Loucy (cell line): ENCODE data around the gene SAFB2.

Experiments used
- H2AFZ ChIP-seq: fragments of 200-600 bp; sonication (generic); 2 replicates; pipeline ENCODE4 v1.6.0; 2016; ENCODE audit warnings: antibody characterized with exemption, mild to moderate bottlenecking, low read length, moderate library complexity
- H3F3A ChIP-seq: fragments of 200-600 bp; 2 replicates; pipeline ENCODE4 v1.6.0; 2016; ENCODE audit warnings: antibody characterized with exemption, low read depth, mild to moderate bottlenecking
- H3K27me3 ChIP-seq: fragments of 200-600 bp; sonication (generic); 2 replicates; pipeline ENCODE4 v1.6.1; 2014; ENCODE audit warnings: low read length, mild to moderate bottlenecking; ENCODE audit not compliant: insufficient read depth, poor library complexity, severe bottlenecking
- H3K36me3 ChIP-seq: fragments of 200-600 bp; sonication (generic); 2 replicates; pipeline ENCODE4 v1.6.1; 2016; ENCODE audit warnings: low read length; ENCODE audit not compliant: insufficient read depth
- H3K4me1 ChIP-seq: fragments of 200-600 bp; sonication (generic); 2 replicates; pipeline ENCODE4 v1.5.1; 2014; ENCODE audit warnings: low read length, mild to moderate bottlenecking; ENCODE audit not compliant: insufficient read depth, poor library complexity, severe bottlenecking
- H3K4me2 ChIP-seq: fragments of 200-600 bp; sonication (generic); 2 replicates; pipeline ENCODE4 v1.6.0; 2014; ENCODE audit warnings: antibody characterized with exemption, low read length, low read depth, mild to moderate bottlenecking; ENCODE audit not compliant: poor library complexity, severe bottlenecking
- H3K4me3 ChIP-seq: fragments of 200-600 bp; sonication (generic); 2 replicates; pipeline ENCODE4 v1.5.1; 2014; ENCODE audit warnings: low read length, mild to moderate bottlenecking, mixed read lengths; ENCODE audit not compliant: poor library complexity, severe bottlenecking
- H3K79me2 ChIP-seq: fragments of 200-600 bp; sonication (generic); 2 replicates; pipeline ENCODE4 v1.6.1; 2014; ENCODE audit warnings: low read length; ENCODE audit not compliant: insufficient read depth
- H3K9ac ChIP-seq: fragments of 200-600 bp; sonication (generic); 2 replicates; pipeline ENCODE4 v1.6.0; 2014; ENCODE audit warnings: mild to moderate bottlenecking, low read depth, low read length, moderate library complexity; ENCODE audit not compliant: poor library complexity, severe bottlenecking
- H3K9me2 ChIP-seq: fragments of 200-600 bp; sonication (generic); replicated peaks from 2 replicates; pipeline ENCODE4 v1.6.1; 2016; ENCODE audit warnings: low read depth, low read length, mixed read lengths
- H3K9me3 ChIP-seq: fragments of 200-600 bp; sonication (generic); 2 replicates; pipeline ENCODE4 v1.6.1; 2014; ENCODE audit warnings: mild to moderate bottlenecking, antibody characterized with exemption, low read length, low read depth; ENCODE audit not compliant: insufficient read depth
- H4K20me1 ChIP-seq: fragments of 200-600 bp; sonication (generic); 2 replicates; pipeline ENCODE4 v1.6.0; 2014; ENCODE audit warnings: antibody characterized with exemption, low read length, mild to moderate bottlenecking; ENCODE audit not compliant: insufficient read depth, poor library complexity, severe bottlenecking
- CTCF ChIP-seq: fragments of 200-600 bp; sonication (generic); conservative IDR thresholded peaks from 2 replicates; pipeline ENCODE4 v1.5.1; 2014; ENCODE audit warnings: mild to moderate bottlenecking, antibody characterized with exemption, low read length
- EZH2phosphoT487 ChIP-seq: fragments of 200-600 bp; IDR thresholded peaks from 2 replicates; pipeline ENCODE4 v1.6.1; 2018; ENCODE audit warnings: antibody characterized with exemption, mild to moderate bottlenecking, moderate library complexity, borderline replicate concordance

SAFB2 gene

GRCh38 chr19:5651361-5651760 lies 28.8 kb upstream of the SAFB2 start:
- Histone ChIP-seq H4K20me1 (peaks cover 19% of the 10 kb centered on the region), H2AFZ (no peak overlapping the region), H3K36me3 (peaks cover 89% of the 10 kb centered on the region), H3K9ac (no peak overlapping the region), H3K4me3 (no peak overlapping the region), H3K9me3 (no peaks in the 10 kb centered on the region), H3K27me3 (no peaks in the 10 kb centered on the region), H3F3A (no peaks in the 10 kb centered on the region), H3K4me2 (no peak overlapping the region), H3K9me2 (no peaks in the 10 kb centered on the region), H3K4me1 (no peaks in the 10 kb centered on the region), H3K79me2 (peaks cover 5% of the 10 kb centered on the region; the same call in 1 of the 2 replicates)
- TF ChIP-seq CTCF (no peak; the same call in 1 of the 2 replicates), EZH2phosphoT487 (no peak)

- peaks cover 46% of the 10 kb centered on the region for H4K20me1 ChIP-seq
- peaks cover 32% of the 10 kb centered on the region for H3K79me2 ChIP-seq
- H3F3A ChIP-seq: no peaks in the 10 kb centered on the region
- H3K4me3 ChIP-seq: no peak overlapping the region
- H2AFZ ChIP-seq: no peak overlapping the region
- H3K9ac ChIP-seq: no peak overlapping the region
- no peaks in the 10 kb centered on the region for H3K27me3 ChIP-seq
- peaks cover 93% of the 10 kb centered on the region for H3K36me3 ChIP-seq
- H3K4me2 ChIP-seq: no peak overlapping the region
- H3K4me1 ChIP-seq: no peaks in the 10 kb centered on the region
- no peaks in the 10 kb centered on the region for H3K9me3 ChIP-seq
- no peaks in the 10 kb centered on the region for H3K9me2 ChIP-seq
- TF ChIP-seq EZH2phosphoT487 (no peak), CTCF (no peak)
These were observed 25.9 kb upstream of the SAFB2 start for GRCh38 chr19:5648464-5648863.

GRCh38 chr19:5646703-5647102 lies 24.1 kb upstream of the SAFB2 start:
- H3K36me3 ChIP-seq: peaks cover 93% of the 10 kb centered on the region
- no peak overlapping the region for H3K4me3 ChIP-seq
- peaks cover 49% of the 10 kb centered on the region for H3K79me2 ChIP-seq
- no peak overlapping the region for H3K4me2 ChIP-seq
- TF ChIP-seq CTCF: no peak
- no peak for TF ChIP-seq EZH2phosphoT487
- no peaks in the 10 kb centered on the region for H3F3A ChIP-seq
- H2AFZ ChIP-seq: no peak overlapping the region
- H3K9me2 ChIP-seq: no peaks in the 10 kb centered on the region
- no peaks in the 10 kb centered on the region for H3K9me3 ChIP-seq
- peaks cover 60% of the 10 kb centered on the region for H4K20me1 ChIP-seq
- no peaks in the 10 kb centered on the region for H3K4me1 ChIP-seq
- H3K27me3 ChIP-seq: no peaks in the 10 kb centered on the region
- no peak overlapping the region for H3K9ac ChIP-seq
